Mucosa of stomach (tissue), 1 donor: ENCODE results near the gene GCSAM.
"Not testable (repeated sequence)": the region's sequence is repeated elsewhere in the genome, so short reads cannot be mapped to it uniquely, and the experiment has no call there.

Source experiments
- H3K27me3 ChIP-seq: one replicate; pipeline ENCODE4 v1.7.0; 2013; ENCODE audit warnings: mild to moderate bottlenecking, low read length; ENCODE audit not compliant: control insufficient read depth, insufficient read depth
- H3K36me3 ChIP-seq: one replicate; pipeline ENCODE4 v1.7.0; 2013; ENCODE audit warnings: low read length; ENCODE audit not compliant: control insufficient read depth, insufficient read depth
- H3K4me1 ChIP-seq: one replicate; pipeline ENCODE4 v1.7.0; 2013; ENCODE audit warnings: mild to moderate bottlenecking, low read length; ENCODE audit not compliant: control insufficient read depth, insufficient read depth
- H3K4me3 ChIP-seq: one replicate; pipeline ENCODE4 v1.7.0; 2013; ENCODE audit warnings: low read length
- H3K9ac ChIP-seq: one replicate; pipeline ENCODE4 v1.7.0; 2013; ENCODE audit warnings: mild to moderate bottlenecking, low read length, moderate library complexity
- H3K9me3 ChIP-seq: one replicate; pipeline ENCODE4 v1.7.0; 2013; ENCODE audit warnings: mild to moderate bottlenecking, low read length, moderate library complexity; ENCODE audit not compliant: control insufficient read depth
- donor health status: Pancreatic carcinoma.

GCSAM gene

DNA sequence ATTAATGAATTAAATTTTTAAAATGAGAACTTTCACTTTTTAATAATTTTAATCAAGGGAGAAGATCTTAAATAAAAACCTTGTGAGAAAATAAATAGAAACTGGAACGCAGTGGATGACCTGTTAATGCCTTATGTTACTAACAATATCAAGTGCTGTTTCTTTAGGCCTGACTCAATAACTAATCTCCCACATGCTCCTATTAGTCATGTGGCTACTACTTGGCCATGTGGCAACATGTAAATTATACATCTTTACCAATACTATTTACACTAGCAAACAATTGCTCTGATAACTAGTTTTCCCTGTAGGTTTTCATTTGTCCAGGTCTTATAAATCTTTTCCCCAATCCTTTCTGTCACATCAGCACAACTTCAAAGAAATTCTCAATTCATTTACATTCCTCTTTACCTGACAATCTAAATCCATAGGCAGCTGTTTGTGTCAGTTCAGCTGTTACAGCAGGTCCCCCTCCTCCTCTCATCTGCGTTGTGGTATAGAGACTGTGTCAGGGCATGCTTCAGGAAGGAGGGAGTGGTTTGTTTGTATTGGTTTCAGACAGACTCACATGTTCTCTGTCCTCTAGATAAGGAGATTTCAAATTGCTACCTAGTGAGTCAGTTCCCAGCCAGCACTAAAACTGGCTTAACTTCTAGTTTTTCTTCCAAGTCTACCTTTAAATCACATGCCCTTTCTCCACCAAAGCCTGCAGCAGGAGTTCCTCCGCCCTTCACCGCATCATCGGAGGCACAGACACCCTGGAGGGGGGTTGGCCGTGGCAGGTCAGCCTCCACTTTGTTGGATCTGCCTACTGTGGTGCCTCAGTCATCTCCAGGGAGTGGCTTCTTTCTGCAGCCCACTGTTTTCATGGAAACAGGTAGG, 58.2 kb downstream of the GCSAM start:
- Histone ChIP-seq H3K9ac (peak overlapping the region; percentile 50), H3K4me1 (peaks cover 18% of the 10 kb centered on the region), H3K27me3 (no peaks in the 10 kb centered on the region), H3K36me3 (no peaks in the 10 kb centered on the region), H3K9me3 (no peaks in the 10 kb centered on the region), H3K4me3 (peak overlapping the region; percentile 33)

DNA sequence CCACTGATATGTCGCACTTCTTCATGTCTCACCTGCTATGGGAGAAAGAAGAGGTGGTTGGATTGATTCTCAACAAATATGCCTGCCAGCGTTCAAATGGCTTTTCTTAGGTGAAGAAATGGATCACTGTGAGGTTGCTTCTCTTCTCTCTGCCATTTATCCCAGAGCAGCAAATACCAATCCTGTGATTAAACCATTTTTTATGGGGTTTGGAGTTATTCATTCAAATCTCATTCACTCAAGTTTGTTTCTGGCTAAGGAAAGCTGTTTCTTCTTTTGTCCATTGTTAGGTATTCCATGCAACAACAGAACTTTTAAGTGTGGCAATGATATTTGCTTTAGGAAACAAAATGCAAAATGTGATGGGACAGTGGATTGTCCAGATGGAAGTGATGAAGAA, 59.0 kb downstream of the GCSAM start:
- Histone ChIP-seq H3K27me3 (no peaks in the 10 kb centered on the region), H3K9ac (no peak overlapping the region), H3K9me3 (no peaks in the 10 kb centered on the region), H3K36me3 (no peaks in the 10 kb centered on the region), H3K4me1 (peaks cover 18% of the 10 kb centered on the region), H3K4me3 (no peak overlapping the region)

DNA sequence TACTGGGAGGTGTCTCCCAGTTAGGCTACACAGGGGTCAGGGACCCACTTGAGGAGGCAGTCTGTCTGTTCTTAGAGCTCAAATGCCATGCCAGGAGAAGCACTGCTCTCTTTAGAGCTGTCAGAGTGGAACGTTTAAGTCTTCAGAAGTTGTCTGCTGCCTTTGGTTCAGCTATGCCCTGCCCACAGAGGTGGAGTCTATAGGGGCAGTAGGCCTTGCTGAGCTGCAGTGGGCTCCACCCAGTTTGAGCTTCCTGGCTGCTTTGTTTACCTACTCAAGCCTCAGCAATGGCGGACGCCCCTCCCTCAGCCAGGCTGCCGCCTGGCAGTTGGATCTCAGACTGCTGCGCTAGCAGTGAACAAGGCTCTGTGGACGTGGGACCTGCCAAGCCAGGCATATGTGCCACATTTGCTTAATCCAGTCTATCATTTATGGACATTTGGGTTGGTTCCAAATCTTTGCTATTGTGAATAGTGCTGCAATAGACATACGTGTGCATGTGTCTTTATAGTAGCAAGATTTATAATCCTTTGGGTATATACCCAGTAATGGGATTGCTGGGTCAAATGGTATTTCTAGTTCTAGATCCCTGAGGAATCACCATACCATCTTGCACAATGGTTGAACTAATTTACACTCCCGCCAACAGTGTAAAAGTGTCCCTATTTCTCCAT, 60.5 kb downstream of the GCSAM start:
- Histone ChIP-seq H3K4me1 (peaks cover 18% of the 10 kb centered on the region), H3K9ac (peak overlapping the region; percentile 34)
- H3K36me3 ChIP-seq, H3K9me3 ChIP-seq, H3K27me3 ChIP-seq, H3K4me3 ChIP-seq: not testable (repeated sequence)
